Measurements from ENCODE around the gene CSNK1D.
A peak's percentile ranks its signal among the peaks of the same experiment; 100 is the strongest.

The CSNK1D gene

DNA sequence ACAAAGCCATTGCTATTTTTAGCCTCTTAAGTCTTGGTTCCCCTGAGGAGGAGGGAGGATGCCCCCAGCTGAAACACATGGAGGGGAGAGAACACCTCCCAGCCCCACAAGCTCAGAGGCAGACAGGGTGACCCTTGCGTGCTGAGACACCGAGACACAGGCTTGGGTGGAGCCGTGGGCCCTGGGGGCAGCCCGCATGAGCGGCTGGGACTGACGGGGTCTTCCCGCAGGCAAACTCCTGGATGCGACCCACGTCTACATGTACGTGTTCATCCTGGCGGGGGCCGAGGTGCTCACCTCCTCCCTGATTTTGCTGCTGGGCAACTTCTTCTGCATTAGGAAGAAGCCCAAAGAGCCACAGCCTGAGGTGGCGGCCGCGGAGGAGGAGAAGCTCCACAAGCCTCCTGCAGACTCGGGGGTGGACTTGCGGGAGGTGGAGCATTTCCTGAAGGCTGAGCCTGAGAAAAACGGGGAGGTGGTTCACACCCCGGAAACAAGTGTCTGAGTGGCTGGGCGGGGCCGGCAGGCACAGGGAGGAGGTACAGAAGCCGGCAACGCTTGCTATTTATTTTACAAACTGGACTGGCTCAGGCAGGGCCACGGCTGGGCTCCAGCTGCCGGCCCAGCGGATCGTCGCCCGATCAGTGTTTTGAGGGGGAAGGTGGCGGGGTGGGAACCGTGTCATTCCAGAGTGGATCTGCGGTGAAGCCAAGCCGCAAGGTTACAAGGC is 34.9 kb downstream of the CSNK1D start:
- DNase-seq = peak; percentile 48 to 82 (median 70)

DNA sequence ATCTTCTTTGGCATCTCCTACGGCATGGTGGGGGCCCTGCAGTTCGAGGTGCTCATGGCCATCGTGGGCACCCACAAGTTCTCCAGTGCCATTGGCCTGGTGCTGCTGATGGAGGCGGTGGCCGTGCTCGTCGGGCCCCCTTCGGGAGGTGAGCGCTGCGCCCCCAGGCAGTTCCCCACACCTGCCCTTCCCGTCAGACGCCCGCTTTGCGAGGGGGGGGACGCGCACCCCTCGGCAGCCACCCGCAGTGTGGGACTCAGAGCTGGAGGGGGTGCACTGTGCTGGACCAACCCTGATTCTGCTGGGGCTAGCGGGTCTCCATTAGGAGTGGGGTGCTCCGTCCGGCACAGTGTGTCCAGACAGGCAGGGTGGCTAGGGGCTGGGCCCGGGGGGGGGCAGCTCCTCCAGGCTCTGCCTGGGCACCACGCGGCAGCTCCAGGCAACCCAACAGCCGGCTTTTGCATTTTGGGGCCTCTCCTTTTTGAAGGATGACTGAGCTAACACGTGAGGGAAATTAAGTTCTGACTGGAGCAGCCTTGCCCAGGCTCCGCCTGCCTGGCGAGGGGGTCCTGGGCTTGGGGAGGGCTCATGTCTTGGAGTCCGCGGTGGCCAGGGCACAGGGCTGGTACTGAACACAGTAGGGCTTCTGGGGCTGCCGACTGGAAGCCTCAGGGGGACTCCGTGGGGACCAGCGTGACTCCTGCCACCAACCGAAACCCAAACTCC is 35.6 kb downstream of the CSNK1D start:
- DNase-seq = no peak

DNA sequence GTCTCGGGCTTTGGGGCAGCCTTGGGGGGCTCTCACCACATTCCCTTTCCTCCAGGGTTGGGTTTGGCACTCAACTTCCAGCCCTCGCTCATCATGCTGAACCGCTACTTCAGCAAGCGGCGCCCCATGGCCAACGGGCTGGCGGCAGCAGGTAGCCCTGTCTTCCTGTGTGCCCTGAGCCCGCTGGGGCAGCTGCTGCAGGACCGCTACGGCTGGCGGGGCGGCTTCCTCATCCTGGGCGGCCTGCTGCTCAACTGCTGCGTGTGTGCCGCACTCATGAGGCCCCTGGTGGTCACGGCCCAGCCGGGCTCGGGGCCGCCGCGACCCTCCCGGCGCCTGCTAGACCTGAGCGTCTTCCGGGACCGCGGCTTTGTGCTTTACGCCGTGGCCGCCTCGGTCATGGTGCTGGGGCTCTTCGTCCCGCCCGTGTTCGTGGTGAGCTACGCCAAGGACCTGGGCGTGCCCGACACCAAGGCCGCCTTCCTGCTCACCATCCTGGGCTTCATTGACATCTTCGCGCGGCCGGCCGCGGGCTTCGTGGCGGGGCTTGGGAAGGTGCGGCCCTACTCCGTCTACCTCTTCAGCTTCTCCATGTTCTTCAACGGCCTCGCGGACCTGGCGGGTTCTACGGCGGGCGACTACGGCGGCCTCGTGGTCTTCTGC is 36.3 kb downstream of the CSNK1D start:
- no peak for DNase-seq

GRCh38 chr17:82236142-82236971 is 37.1 kb downstream of the CSNK1D start:
- DNase-seq = peak; percentile 48 to 69 (median 56)

- no peak for DNase-seq
Measured at GRCh38 chr17:82235775-82236141, 37.7 kb downstream of the CSNK1D start.

DNA sequence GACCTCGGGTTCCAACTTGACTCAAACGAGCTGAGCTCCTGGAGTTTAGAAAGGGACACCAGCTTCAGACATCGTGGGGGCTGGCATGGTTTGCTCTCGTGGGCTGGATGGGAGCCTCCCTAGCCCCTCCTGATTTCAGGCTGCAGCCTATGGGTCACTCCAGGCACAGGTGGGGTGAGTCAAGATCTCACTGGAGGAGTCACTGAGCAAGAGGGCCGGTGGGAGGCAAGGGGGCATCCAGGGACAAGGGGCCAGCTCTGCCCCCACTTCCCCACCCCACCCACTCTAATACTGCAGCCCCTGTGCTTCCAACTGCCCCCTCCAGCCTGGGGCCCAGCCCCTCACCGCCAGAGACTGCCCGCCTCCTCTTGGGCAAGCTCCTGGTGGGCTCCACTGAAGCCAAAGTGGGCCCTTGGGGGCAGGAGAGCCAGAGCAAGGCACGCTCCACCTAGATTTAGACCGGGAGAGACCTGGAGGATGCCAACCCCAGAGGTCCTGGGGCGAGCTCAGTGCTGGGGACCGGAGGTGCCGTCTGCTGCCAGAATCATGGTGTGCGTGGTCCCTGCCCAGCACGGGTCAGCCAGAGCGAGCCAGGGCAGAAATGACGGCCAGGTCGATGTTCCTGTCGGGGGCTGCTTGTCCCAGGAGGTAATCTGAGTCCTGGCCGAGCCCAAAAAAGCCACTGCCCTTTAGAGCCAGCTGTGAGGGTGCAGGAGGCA is 38.3 kb downstream of the CSNK1D start:
- DNase-seq = no peak

GRCh38 chr17:82234211-82235055 is 39.1 kb downstream of the CSNK1D start:
- no peak for DNase-seq

GRCh38 chr17:82232876-82233785 is 40.4 kb downstream of the CSNK1D start:
- DNase-seq = no peak

DNA sequence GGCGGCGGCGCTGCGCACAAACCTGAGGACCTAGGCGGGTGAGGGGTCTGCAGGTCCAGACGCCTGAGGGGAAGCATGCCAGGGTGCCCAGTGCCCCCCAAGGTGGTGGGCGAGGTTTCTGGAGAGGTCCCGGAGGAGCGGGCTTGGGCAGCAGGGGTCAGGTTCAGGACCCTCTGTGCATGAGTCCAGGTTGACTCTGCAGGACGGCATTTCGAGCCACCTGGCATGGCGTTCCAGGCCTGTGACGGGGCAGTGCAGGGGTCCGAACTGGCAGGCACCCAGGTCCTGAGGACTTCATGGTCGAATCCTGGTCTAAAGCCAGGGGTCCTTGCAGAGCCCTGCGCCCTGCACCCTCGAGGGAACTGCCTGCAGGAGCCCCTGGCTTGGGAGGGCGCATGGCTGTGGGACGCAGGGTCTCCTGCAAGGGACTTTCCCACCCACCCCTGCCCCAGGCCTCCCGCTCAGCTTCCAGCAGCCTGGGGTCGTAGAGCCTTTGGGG is 41.1 kb downstream of the CSNK1D start:
- DNase-seq = no peak

DNA sequence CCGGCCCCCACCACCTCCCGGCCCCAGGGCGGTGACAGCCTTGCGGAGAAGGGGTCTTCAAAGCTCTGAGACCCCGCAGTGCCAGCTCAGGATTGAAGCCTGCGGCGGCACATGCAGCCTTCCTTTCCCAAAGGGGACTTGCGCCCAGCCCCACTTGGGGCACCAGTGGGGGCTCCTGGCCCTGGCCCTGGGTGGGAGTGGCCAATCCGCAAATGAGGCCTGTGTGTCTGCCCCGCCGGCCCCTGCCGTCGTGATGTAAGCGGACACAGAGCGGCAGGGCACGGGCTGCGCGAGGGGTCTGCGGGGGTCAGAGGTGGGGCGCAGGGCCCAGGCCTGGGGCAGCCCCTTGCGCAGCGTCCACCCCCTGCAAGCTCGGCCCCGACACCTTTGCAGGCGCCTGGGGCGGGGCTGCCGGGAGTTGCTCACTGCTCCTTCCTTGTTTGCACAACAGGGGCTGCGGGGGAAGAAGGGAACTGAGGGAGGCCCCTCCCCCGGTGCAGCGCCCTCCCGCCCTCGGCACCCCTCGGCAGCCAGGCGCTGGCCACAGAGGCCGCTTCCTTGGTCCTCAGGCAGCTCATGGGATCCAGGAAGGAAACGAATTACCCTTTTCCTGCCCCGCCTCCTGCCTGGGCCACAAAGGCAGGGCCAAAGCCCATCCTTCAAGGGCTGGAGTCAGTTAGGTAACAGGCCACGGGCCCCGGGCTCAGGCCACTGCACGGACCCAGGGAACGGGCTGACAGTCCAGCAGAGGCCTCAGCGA is 41.8 kb downstream of the CSNK1D start:
- DNase-seq = peak in 1 of 5 experiments; percentile 45

- DNase-seq = no peak
Measured at GRCh38 chr17:82231312-82231561, 42.3 kb downstream of the CSNK1D start.

GRCh38 chr17:82230609-82231311 is 42.7 kb downstream of the CSNK1D start:
- DNase-seq = peak in 3 of 5 experiments; percentile 43 to 72 (median 69)

DNA sequence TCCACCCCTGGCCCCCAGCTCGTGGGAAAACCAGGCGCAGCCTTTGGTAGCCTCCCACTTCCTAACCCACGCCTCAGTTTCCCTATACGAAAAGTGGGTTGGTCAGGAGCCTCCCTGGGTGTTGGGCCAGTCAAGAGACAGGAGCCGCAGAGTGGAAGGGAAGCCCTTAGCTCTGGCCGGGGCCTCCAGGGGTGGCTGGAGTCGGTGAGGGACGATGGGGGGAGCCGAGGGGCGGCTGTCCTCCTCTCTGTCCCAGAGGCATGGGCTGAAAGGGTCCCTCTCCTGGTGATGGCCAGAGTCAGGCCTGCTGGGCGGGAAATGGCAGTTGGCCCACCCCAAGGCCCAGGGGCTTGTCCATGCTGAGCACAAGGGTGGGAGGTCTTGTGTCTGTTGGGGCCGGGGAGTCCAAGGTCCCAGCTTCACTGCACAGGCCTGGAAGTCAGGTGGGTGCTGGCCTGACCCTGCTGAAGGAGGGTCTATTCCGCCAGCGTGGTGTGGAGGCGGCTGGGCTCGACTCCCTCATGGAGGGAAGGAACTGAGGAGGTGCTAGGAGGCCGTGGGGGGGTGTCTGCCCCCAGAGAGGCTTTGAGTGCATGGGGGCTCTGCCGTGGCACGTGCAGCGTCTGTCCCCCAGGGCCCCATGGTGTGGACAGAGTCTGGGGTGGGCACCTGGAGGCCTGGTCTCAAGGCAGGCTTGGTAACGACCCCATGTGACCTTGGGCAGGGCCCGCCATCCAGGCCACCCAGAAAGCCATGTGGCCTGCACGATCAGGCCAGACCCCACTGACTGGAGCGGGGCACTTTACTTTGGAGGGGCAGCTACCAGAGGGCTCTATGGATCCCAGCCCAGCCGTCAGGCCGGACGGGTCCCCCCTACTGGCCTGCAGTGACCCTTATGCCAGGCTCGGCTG is 43.5 kb downstream of the CSNK1D start:
- DNase-seq = no peak

DNA sequence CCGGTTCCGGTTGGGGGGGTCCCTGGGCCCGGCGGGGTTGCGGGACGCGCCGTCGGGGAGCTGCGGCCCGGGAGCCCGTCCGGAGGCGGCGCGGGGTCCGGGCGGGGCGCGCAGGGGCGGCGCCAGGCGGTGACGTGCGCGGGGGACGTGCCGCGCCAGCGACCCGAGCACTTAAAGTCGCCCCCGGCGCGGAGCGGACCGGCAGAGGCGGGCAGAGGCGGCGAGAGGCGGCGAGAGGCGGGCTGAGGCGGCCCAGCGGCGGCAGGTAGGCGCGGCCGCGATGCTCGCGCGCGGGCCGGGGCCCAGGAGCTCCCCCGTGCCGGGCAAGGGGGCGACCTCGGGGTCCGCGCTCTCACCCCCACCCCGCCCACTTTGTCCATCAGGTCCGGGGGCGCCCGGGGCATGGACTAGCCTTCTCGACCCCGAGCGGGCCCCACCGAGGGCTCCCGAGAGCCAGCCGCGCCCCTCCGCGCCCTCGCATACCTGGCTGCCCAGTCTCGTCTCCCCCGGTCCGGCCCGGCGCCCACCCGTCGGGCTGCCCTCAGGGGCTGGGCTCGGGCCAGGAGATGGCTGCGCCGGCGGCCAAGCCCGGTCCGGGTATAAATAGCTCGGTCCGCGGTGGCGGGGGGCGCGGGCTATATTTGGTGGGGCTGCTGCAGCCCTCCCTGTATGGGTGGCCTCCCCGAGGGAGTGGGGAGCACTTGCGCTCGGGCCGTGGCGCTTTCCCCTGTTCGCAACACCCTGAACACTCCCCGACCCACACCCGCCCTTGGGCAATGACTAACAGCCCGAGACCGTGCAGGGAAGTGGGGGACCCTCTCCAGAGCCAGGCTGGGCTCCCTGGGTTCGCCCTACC is 44.4 kb downstream of the CSNK1D start, which contains the start of gene SLC16A3:
TSS of gene SLC16A3 (plus strand) at position 201 of the 856 bp plus-strand sequence. CDS start 6,967 bp downstream, outside the sequence.
- DNase-seq = peak in 4 of 5 experiments; percentile 42 to 87 (median 66)

GRCh38 chr17:82228278-82228841 is 45.1 kb downstream of the CSNK1D start:
- peak; percentile 22 to 85 (median 39) for DNase-seq
